Measurements from ENCODE around the gene KLHL3. TPM values are rescaled to one million over a fixed set of nuclear protein-coding genes. Genes with fewer than 3 reads are reported as not detected.

Gene KLHL3
- total RNA-seq, 6 experiments from 2014 or later: 0.25 to 1.3 (median 0.53) TPM

- Mint-ChIP-seq H3K9me3 (peaks cover 2% of the 10 kb centered on the region), H3K4me1 (ENCODE audit: low read depth) (peaks cover 22% of the 10 kb centered on the region), H3K27me3 (ENCODE audit: insufficient read depth) (no peaks in the 10 kb centered on the region; the same call in 1 of the 2 replicates), H3K36me3 (ENCODE audit: low read depth) (no peaks in the 10 kb centered on the region), H3K4me3 (no peak overlapping the region), H3K27ac (no peak overlapping the region)
- TF ChIP-seq CTCF (IDR thresholded peaks at IDR 0.05): no peak
- DNase-seq: no peak
Measured at GRCh38 chr5:137708062-137708461, 27.8 kb downstream of the KLHL3 start.

DNA sequence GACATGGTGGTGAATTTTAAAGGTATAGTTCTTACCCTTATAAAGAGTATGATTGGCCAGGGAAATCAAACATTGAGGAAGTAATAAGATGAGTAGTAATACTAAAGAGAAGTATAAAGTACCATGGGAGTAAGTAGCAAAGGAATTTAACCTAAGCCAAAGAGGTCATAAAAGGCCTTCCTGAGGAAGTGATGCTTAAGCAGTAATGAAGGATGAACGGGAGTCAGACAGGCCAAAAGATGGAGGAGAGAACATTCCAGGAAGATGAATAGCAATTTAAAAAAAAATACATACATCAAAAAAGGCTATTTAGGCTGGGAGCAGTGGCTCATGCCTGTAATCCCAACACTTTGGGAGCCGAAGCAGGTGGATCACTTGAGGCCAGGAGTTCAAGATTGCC lies 29.0 kb downstream of the KLHL3 start:
- no peaks in the 10 kb centered on the region for H3K36me3 Mint-ChIP-seq (ENCODE audit: low read depth)
- H3K27ac Mint-ChIP-seq: no peak overlapping the region
- TF ChIP-seq CTCF (IDR thresholded peaks at IDR 0.05): no peak
- peaks cover 22% of the 10 kb centered on the region for H3K4me1 Mint-ChIP-seq (ENCODE audit: low read depth)
- no peaks in the 10 kb centered on the region for H3K9me3 Mint-ChIP-seq
- H3K27me3 Mint-ChIP-seq (ENCODE audit: insufficient read depth): no peaks in the 10 kb centered on the region; the same call in 1 of the 2 replicates
- H3K4me3 Mint-ChIP-seq: no peak overlapping the region
- DNase-seq: peak; percentile 55

GRCh38 chr5:137705106-137705505 lies 30.8 kb downstream of the KLHL3 start:
- peak overlapping the region; percentile 58; the same call in 1 of the 2 replicates for H3K27ac Mint-ChIP-seq
- H3K4me3 Mint-ChIP-seq: no peak overlapping the region
- peaks cover 22% of the 10 kb centered on the region for H3K4me1 Mint-ChIP-seq (ENCODE audit: low read depth)

GRCh38 chr5:137703565-137703964 lies 32.3 kb downstream of the KLHL3 start:
- Mint-ChIP-seq H3K9me3 (no peaks in the 10 kb centered on the region), H3K36me3 (ENCODE audit: low read depth) (no peaks in the 10 kb centered on the region), H3K4me3 (no peak overlapping the region), H3K27ac (no peak overlapping the region), H3K27me3 (ENCODE audit: insufficient read depth) (no peaks in the 10 kb centered on the region; the same call in 1 of the 2 replicates), H3K4me1 (ENCODE audit: low read depth) (peaks cover 22% of the 10 kb centered on the region)
- DNase-seq: no peak
- TF ChIP-seq CTCF (IDR thresholded peaks at IDR 0.05): no peak

More at GRCh38 chr5:137705106-137705505, 30.8 kb downstream of the KLHL3 start:
- DNase-seq: peak; percentile 30
- TF ChIP-seq CTCF (IDR thresholded peaks at IDR 0.05): no peak
- no peaks in the 10 kb centered on the region for H3K9me3 Mint-ChIP-seq
- no peaks in the 10 kb centered on the region; the same call in 1 of the 2 replicates for H3K27me3 Mint-ChIP-seq (ENCODE audit: insufficient read depth)
- H3K36me3 Mint-ChIP-seq (ENCODE audit: low read depth): no peaks in the 10 kb centered on the region

- no peak overlapping the region for H3K4me3 Mint-ChIP-seq
- TF ChIP-seq CTCF (IDR thresholded peaks at IDR 0.05): no peak
- H3K27ac Mint-ChIP-seq: no peak overlapping the region
- no peaks in the 10 kb centered on the region for H3K9me3 Mint-ChIP-seq
- H3K4me1 Mint-ChIP-seq (ENCODE audit: low read depth): peaks cover 11% of the 10 kb centered on the region
- H3K36me3 Mint-ChIP-seq (ENCODE audit: low read depth): no peaks in the 10 kb centered on the region
- no peak for DNase-seq
- H3K27me3 Mint-ChIP-seq (ENCODE audit: insufficient read depth): no peaks in the 10 kb centered on the region; the same call in 1 of the 2 replicates
Measured at GRCh38 chr5:137700282-137700680, 35.6 kb downstream of the KLHL3 start.

Data from HFFc6 (cell line).